BJ (cell line): Measurements from ENCODE around the gene SEMA6C. TPM values are rescaled to one million over a fixed set of nuclear protein-coding genes. Genes with fewer than 3 reads are reported as not detected.

ENCODE experiments used
- CTCF ChIA-PET: fragments of 350-600 bp; formaldehyde crosslinking; extraction: SDS; loops from one replicate; lab custom pipeline; 2021; ENCODE audit warnings: antibody characterized with exemption, inconsistent platforms; lab: Yijun Ruan, JAX
- POLR2A ChIA-PET: fragments of 300-600 bp; sonication (Branson Sonifier 250); formaldehyde crosslinking; extraction: SDS; loops from one replicate; lab custom pipeline; 2021; ENCODE audit warnings: antibody characterized with exemption; lab: Charles Lee
- DNase-seq: peaks from one replicate; pipeline ENCODE4 v3.0.0-alpha.2; 2011; ENCODE audit warnings: low read depth
- H3K27me3 ChIP-seq: 2 replicates; pipeline ENCODE4 v1.6.0; 2011; ENCODE audit warnings: low read length; ENCODE audit not compliant: control insufficient read depth, insufficient read depth
- H3K36me3 ChIP-seq: 2 replicates; pipeline ENCODE4 v1.5.1; 2011; ENCODE audit warnings: low read length; ENCODE audit not compliant: control insufficient read depth, insufficient read depth
- H3K4me3 ChIP-seq: 2 replicates; pipeline ENCODE4 v1.5.1; 2011; ENCODE audit warnings: low read depth, mild to moderate bottlenecking, control low read depth, low read length
- polyA plus RNA-seq: library from polyadenylated mRNA; depleted of rRNA; stranded (reverse); fragments of >200 nt; gene quantifications from 2 replicates; pipeline ENCODE4 v1.2.3, GENCODE V29; 2011
- TF ChIP-seq, protein P1 (sequence below): IDR thresholded peaks from 2 replicates; pipeline ENCODE4 v1.5.1; 2011; ENCODE audit warnings: low read depth, mild to moderate bottlenecking, control low read depth, inconsistent platforms, low read length, moderate library complexity; ENCODE audit not compliant: insufficient read depth

Gene SEMA6C
- polyA plus RNA-seq, 1 experiment = 1.8 TPM

DNA sequence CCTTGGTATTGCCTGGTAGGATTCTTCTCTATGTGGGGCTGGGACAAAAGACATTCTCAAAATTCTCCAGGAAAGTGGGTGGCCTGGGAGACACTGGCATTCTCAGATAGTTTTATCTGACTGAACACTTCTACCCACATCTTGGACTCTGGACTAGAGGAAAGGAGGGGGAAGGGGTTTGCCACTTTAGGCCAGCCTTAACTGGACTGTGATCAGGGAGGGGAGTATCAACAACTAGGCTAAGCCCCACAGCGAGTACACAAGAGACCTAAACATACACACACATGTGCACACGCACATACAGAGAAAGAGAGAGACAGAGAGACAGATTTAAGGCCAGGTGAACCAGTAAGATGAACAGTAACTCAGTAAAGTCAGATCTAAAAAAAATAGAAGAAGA lies 1.2 kb upstream of the SEMA6C start:
- no peak for DNase-seq
- H3K36me3 ChIP-seq = no peaks in the 10 kb centered on the region
- no peaks in the 10 kb centered on the region for H3K27me3 ChIP-seq
- TF ChIP-seq, protein P1, sequence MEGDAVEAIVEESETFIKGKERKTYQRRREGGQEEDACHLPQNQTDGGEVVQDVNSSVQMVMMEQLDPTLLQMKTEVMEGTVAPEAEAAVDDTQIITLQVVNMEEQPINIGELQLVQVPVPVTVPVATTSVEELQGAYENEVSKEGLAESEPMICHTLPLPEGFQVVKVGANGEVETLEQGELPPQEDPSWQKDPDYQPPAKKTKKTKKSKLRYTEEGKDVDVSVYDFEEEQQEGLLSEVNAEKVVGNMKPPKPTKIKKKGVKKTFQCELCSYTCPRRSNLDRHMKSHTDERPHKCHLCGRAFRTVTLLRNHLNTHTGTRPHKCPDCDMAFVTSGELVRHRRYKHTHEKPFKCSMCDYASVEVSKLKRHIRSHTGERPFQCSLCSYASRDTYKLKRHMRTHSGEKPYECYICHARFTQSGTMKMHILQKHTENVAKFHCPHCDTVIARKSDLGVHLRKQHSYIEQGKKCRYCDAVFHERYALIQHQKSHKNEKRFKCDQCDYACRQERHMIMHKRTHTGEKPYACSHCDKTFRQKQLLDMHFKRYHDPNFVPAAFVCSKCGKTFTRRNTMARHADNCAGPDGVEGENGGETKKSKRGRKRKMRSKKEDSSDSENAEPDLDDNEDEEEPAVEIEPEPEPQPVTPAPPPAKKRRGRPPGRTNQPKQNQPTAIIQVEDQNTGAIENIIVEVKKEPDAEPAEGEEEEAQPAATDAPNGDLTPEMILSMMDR = no peak
- H3K4me3 ChIP-seq = no peak overlapping the region
- POLR2A ChIA-PET = no interaction called here
- CTCF ChIA-PET = no interaction called here

DNA sequence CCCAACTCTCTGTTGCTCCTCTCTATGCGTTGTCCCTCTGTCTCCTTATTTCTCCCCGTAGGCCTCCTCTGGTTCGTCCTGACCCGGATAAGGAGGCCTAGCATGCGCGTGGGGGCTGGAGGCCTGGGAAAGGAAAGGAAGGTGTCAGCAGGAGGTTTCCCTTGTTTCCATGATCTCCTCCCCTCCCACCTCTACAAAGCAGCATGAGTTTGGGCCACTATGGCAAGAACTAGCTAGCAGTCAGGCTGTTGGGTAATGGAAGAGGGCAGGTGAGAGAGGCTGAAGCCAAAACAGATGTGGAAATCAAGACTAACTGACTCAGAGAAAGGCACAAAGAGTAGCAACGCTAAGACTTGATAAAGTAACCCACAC lies 687 bp upstream of the SEMA6C start:
- DNase-seq = no peak
- no peaks in the 10 kb centered on the region for H3K36me3 ChIP-seq
- peak overlapping the region; percentile 82 for H3K4me3 ChIP-seq
- TF ChIP-seq, protein P1 = no peak
- ChIA-PET POLR2A (no interaction called here), CTCF (interaction anchor here (0.6 to 0.9 kb wide), 2 partner anchors 15 to 32 kb away, joined by 3 read pairs; no protein-coding TSS in a partner anchor)
- H3K27me3 ChIP-seq = no peaks in the 10 kb centered on the region

DNA sequence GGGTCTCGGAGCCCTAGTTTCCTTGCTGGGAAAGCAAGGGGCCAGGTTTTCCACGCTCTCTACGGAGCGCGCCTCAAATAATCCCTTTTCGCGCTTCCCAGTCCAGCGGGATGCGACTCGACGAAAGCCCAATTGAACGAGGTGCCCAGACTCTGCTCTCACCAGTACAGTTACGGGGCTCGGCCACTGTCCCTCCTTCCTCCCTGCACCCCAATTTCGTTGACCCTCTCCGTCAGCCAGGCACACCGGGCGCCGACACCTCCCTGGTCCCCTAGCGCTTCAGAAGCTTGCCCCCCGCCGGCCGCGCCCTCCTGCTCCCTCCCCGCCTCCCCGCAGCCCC lies 389 bp downstream of the SEMA6C start:
- TF ChIP-seq, protein P1 = no peak
- H3K36me3 ChIP-seq = no peaks in the 10 kb centered on the region
- peak overlapping the region; percentile 82 for H3K4me3 ChIP-seq
- ChIA-PET POLR2A (no interaction called here), CTCF (interaction anchor here (0.9 to 1.7 kb wide), 3 partner anchors 9 to 107 kb away, joined by 4 to 5 read pairs (median 4); partner anchors contain the start of gene GABPB2)
- no peaks in the 10 kb centered on the region for H3K27me3 ChIP-seq
- DNase-seq = no peak

DNA sequence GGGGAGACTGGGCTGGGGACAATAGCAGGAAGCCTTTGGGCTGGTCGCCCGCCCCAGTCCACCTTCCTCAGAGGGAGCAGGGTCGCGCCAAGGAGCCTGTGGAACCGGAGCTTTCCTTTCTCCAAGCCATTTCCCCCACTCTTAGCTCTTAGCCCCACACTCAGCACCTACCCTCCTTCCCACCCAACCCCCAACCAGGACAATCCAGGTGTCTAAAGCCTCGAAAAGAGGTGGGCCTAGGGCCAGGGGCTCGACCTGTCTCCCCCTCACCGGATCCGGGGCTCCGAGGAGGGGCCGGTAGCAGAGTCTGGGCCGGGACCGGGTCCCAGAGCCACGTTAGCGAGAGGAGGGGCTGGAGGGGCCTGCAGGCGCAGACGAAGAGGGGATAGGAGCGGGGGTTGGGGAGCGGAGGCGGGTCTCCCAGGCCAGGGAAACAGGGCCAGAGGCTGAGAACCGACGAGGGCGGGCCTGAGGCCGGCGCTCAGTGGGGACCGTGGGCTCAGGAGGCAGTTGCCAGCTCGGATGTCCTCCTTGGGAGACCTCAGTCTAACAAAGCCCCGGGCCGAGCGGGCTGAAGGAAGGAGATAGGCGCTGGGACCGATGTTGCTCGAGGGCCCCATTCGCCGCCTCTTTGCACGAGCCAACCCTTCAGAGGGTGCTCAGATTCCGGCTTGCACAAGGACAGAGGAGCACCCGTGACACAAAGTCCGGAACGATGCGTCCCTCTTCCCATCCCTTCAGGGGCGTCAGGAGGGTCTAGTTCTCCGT lies 943 bp downstream of the SEMA6C start:
- no peaks in the 10 kb centered on the region for H3K27me3 ChIP-seq
- H3K36me3 ChIP-seq = no peaks in the 10 kb centered on the region
- ChIA-PET CTCF (interaction anchor here (0.9 to 1.7 kb wide), 4 partner anchors 10 to 107 kb away, joined by 3 to 5 read pairs (median 4); partner anchors contain the start of gene GABPB2), POLR2A (no interaction called here)
- no peak for DNase-seq
- H3K4me3 ChIP-seq = peak overlapping the region; percentile 82
- TF ChIP-seq, protein P1 = no peak

DNA sequence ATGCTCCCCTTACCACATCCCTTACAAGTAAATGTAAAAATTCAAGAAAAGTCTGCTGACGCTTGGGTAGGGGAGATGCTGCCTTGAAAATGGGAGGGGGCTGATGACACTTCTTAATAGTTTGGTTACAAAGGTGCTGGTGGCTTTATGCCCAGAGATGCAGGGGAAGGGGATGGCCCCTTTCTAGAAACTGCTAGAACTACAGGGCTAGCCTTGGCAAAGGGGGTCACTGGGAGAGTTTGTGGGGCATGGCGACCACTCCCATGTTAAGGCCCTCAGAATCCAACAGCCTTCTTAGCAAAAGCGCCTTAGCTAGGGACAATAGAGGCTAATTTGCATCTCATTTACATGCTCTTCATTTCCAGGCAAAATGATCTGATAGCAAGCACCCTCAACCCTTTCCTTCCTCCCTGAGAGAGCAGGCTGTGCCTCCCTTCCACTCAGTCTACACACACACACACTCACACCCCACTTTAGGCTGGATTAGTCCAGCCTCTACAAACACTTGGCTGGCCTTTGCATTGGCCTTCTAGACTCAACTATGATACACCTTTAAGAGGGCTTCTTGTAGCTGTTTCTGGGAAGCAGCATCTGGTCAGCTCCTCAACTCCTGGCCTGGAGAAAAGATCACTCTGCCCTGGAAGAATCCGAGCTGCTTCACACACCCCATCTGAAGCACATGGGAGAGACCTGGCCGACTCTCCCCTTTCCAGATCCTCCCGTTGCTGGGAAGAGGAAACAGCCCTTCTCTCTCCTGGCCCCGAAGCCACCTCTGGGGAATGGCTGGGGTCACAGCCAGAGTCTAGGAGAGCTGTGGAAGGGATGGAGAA lies 1.7 kb downstream of the SEMA6C start:
- Histone ChIP-seq H3K4me3 (no peak overlapping the region), H3K27me3 (no peaks in the 10 kb centered on the region), H3K36me3 (no peaks in the 10 kb centered on the region)
- TF ChIP-seq, protein P1 = no peak
- CTCF ChIA-PET = interaction anchor here (1.2 to 1.7 kb wide), 3 partner anchors 11 to 74 kb away, joined by 3 to 5 read pairs (median 4); partner anchors contain the start of gene GABPB2
- DNase-seq = no peak
- POLR2A ChIA-PET = no interaction called here
